Suprapubic skin (tissue), 4 donors: Measurements from ENCODE around the gene AP4E1.

ENCODE experiments used
- CTCF ChIP-seq, 2 donors: fragments of 200-600 bp in 1 of 2; fragments of 450-650 bp in 1 of 2; sonication (generic) in 1 of 2; IDR thresholded peaks; one replicate each; pipeline ENCODE4 v1.5.1; 2016 to 2019; ENCODE audit warnings: antibody characterized with exemption in 2 of 2, mild to moderate bottlenecking in 1 of 2, moderate library complexity in 1 of 2
- POLR2A ChIP-seq, 2 donors: fragments of 450-650 bp; IDR thresholded peaks; one replicate each; pipeline ENCODE4 v1.6.1; 2017; ENCODE audit warnings: antibody characterized with exemption in 2 of 2, mild to moderate bottlenecking in 2 of 2, moderate library complexity in 2 of 2
- POLR2AphosphoS5 ChIP-seq, 3 donors: sonication (generic); formaldehyde crosslinking; IDR thresholded peaks; one replicate each; pipeline ENCODE4 v1.6.1; 2017; ENCODE audit warnings: antibody characterized with exemption in 3 of 3

- TF ChIP-seq CTCF (IDR thresholded peaks at IDR 0.05): no peak
- TF ChIP-seq POLR2A (IDR thresholded peaks at IDR 0.05): no peak
- no peak for TF ChIP-seq POLR2AphosphoS5 (IDR thresholded peaks at IDR 0.05)
These were observed 98.0 kb downstream of the AP4E1 start for GRCh38 chr15:51006336-51006985.
